Body of pancreas (tissue), 4 donors: ENCODE data around the gene AGAP1.

Experiments used
- CTCF ChIP-seq, 7 experiments: fragments of 450-650 bp in 4 of 7; fragments of 200-600 bp in 3 of 7; sonication (generic) in 3 of 7; IDR thresholded peaks; one replicate each; pipeline ENCODE4 v1.5.1; 2016 to 2019; ENCODE audit warnings: antibody characterized with exemption in 7 of 7
- POLR2A ChIP-seq, 3 donors: fragments of 450-650 bp; IDR thresholded peaks; one replicate each; pipeline ENCODE4 v1.6.1; 2016; ENCODE audit warnings: antibody characterized with exemption in 3 of 3, mild to moderate bottlenecking in 2 of 3

GRCh38 chr2:236168110-236169080, 674.6 kb downstream of the AGAP1 start, which contains the start of gene GBX2:
- no peak for TF ChIP-seq CTCF (IDR thresholded peaks at IDR 0.05)
- no peak for TF ChIP-seq POLR2A (IDR thresholded peaks at IDR 0.05)
